Smooth muscle cell (in vitro differentiated cells): Measurements from ENCODE around the gene ARL16. TPM values are rescaled to one million over a fixed set of nuclear protein-coding genes. Genes with fewer than 3 reads are reported as not detected.

Experiments
- DNase-seq: peaks from one replicate; lab custom pipeline; 2025; ENCODE audit not compliant: unreplicated experiment; lab: John Stamatoyannopoulos, UW
- H2AFZ ChIP-seq: fragments of 200-600 bp; sonication (generic); 2 replicates; pipeline ENCODE4 v1.6.0; 2016; ENCODE audit warnings: antibody characterized with exemption, low read depth, mild to moderate bottlenecking
- H3F3A ChIP-seq: fragments of 200-600 bp; sonication (generic); 2 replicates; pipeline ENCODE4 v1.6.0; 2017; ENCODE audit warnings: antibody characterized with exemption, low read depth
- H3K27ac ChIP-seq: fragments of 200-600 bp; sonication (generic); 2 replicates; pipeline ENCODE4 v1.5.1; 2016; ENCODE audit warnings: low read depth, mild to moderate bottlenecking
- H3K27me3 ChIP-seq: fragments of 200-600 bp; sonication (generic); 2 replicates; pipeline ENCODE4 v1.6.1; 2016; ENCODE audit warnings: low read depth, mild to moderate bottlenecking
- H3K36me3 ChIP-seq: fragments of 200-600 bp; sonication (generic); 2 replicates; pipeline ENCODE4 v1.5.1; 2016; ENCODE audit warnings: low read depth
- H3K4me1 ChIP-seq: fragments of 200-600 bp; sonication (generic); 2 replicates; pipeline ENCODE4 v1.5.1; 2016; ENCODE audit warnings: low read depth
- H3K4me2 ChIP-seq: fragments of 200-600 bp; sonication (generic); 2 replicates; pipeline ENCODE4 v1.6.0; 2016; ENCODE audit warnings: mild to moderate bottlenecking
- H3K4me3 ChIP-seq: fragments of 200-600 bp; sonication (generic); 2 replicates; pipeline ENCODE4 v1.5.1; 2016; ENCODE audit warnings: mild to moderate bottlenecking
- H3K79me2 ChIP-seq: fragments of 200-600 bp; sonication (generic); 2 replicates; pipeline ENCODE4 v1.6.0; 2016; ENCODE audit warnings: low read depth, mild to moderate bottlenecking
- H3K9ac ChIP-seq: fragments of 200-600 bp; sonication (generic); 2 replicates; pipeline ENCODE4 v1.6.0; 2016; ENCODE audit warnings: low read depth
- H3K9me3 ChIP-seq: fragments of 200-600 bp; sonication (generic); replicated peaks from 2 replicates; pipeline ENCODE4 v1.5.1; 2016; ENCODE audit warnings: low read depth
- H4K20me1 ChIP-seq: fragments of 200-600 bp; sonication (generic); 2 replicates; pipeline ENCODE4 v1.6.0; 2016; ENCODE audit warnings: low read depth
- CTCF ChIP-seq: fragments of 200-600 bp; sonication (generic); IDR thresholded peaks from 2 replicates; pipeline ENCODE4 v1.5.1; 2017; ENCODE audit warnings: borderline replicate concordance, mild to moderate bottlenecking, antibody characterized with exemption; ENCODE audit not compliant: insufficient read depth, poor library complexity, severe bottlenecking
- WGBS: methylation state at CpG from one replicate; pipeline ENCODE4 v1.1.7; 2016; ENCODE audit warnings: low lambda C conversion rate; 5-methylcytosine and 5-hydroxymethylcytosine counted together
- polyA plus RNA-seq: library from polyadenylated mRNA; unstranded; fragments of >200 nt; fragmentation: Nextera tagmentation; extraction: Ambion mirVana; gene quantifications from 2 replicates; pipeline ENCODE4 v1.2.1, GENCODE V29; 2016
- total RNA-seq: library from RNA; depleted of rRNA; stranded (reverse); fragments of >200 nt; gene quantifications from 2 replicates; pipeline ENCODE4 v1.2.3, GENCODE V29; 2014

ARL16 gene
- total and polyA plus RNA-seq, 2 experiments from 2014 or later = 22.3 to 62.1 TPM

DNA sequence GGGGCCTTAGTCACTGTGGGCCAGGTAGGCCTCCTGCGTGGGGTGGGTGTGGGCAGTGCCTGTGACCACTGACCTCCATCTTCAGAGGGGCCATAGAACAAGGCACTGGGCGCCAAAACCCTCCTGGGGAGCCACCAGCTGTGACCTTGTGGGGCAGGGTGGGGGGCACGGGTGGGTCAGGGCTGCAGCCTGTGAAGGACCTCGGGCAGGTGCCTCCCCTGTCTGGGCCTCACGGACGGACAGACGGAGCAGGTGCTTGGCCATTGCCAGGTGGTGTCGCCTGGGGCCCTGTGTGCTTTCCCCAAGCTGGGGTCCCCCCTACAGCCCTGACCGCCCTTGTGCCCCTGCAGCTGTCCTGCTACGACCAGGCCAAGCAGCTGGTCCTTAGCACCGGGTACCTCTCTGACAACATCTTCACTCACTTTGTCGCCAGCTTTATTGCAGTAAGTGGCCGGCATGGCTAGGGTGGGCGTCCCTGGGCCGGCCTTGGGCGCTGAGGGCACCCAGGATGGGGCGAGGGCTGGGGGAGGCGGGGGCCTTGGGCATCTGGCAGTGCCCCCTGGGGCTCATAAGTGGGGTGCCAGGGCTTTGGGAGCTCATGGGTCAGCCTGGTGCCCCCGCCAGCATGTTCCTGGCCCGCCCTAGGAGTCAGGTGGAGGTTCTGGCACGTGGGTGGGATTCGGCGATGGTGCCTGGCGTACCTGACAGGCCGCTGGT lies 33.6 kb upstream of the ARL16 start:
- no peak for TF ChIP-seq CTCF
- Histone ChIP-seq H3K9me3 (no peaks in the 10 kb centered on the region), H3K36me3 (no peaks in the 10 kb centered on the region), H4K20me1 (no peaks in the 10 kb centered on the region), H3K4me2 (no peak overlapping the region), H3K79me2 (no peaks in the 10 kb centered on the region), H3K4me1 (peaks cover 6% of the 10 kb centered on the region), H3K27ac (no peak overlapping the region), H2AFZ (no peak overlapping the region), H3K9ac (no peak overlapping the region), H3K27me3 (no peaks in the 10 kb centered on the region), H3K4me3 (no peak overlapping the region), H3F3A (no peaks in the 10 kb centered on the region)
- WGBS = 97% methylated on average over 25 of the region's 25 CpGs
- no peak for DNase-seq

DNA sequence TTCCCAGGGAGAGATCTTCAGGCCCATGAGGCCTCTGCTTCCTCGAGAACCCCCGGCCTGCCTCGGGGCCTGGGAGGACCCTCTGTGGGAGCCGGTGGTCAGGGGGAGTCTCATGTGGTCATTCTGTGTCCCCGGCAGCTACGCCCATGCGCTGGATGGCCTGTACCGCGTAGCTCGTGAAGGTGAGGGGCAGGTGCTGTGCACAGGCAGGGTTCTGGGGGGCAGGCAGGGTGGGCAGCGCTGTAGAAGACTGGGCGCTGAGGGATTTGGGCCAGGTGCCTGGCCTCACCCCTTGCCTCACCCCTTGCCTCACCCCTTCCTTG lies 33.0 kb upstream of the ARL16 start:
- H3K4me3 ChIP-seq = no peak overlapping the region
- peaks cover 9% of the 10 kb centered on the region for H3K4me1 ChIP-seq
- WGBS = 96% methylated on average over 4 of the region's 12 CpGs
- H3K27me3 ChIP-seq = no peaks in the 10 kb centered on the region
- H3K36me3 ChIP-seq = no peaks in the 10 kb centered on the region
- H3F3A ChIP-seq = no peaks in the 10 kb centered on the region
- H3K79me2 ChIP-seq = no peaks in the 10 kb centered on the region
- no peak overlapping the region for H3K9ac ChIP-seq
- no peaks in the 10 kb centered on the region for H3K9me3 ChIP-seq
- H3K27ac ChIP-seq = no peak overlapping the region
- TF ChIP-seq CTCF = no peak
- no peak for DNase-seq
- no peak overlapping the region for H2AFZ ChIP-seq
- H4K20me1 ChIP-seq = no peaks in the 10 kb centered on the region
- H3K4me2 ChIP-seq = no peak overlapping the region

DNA sequence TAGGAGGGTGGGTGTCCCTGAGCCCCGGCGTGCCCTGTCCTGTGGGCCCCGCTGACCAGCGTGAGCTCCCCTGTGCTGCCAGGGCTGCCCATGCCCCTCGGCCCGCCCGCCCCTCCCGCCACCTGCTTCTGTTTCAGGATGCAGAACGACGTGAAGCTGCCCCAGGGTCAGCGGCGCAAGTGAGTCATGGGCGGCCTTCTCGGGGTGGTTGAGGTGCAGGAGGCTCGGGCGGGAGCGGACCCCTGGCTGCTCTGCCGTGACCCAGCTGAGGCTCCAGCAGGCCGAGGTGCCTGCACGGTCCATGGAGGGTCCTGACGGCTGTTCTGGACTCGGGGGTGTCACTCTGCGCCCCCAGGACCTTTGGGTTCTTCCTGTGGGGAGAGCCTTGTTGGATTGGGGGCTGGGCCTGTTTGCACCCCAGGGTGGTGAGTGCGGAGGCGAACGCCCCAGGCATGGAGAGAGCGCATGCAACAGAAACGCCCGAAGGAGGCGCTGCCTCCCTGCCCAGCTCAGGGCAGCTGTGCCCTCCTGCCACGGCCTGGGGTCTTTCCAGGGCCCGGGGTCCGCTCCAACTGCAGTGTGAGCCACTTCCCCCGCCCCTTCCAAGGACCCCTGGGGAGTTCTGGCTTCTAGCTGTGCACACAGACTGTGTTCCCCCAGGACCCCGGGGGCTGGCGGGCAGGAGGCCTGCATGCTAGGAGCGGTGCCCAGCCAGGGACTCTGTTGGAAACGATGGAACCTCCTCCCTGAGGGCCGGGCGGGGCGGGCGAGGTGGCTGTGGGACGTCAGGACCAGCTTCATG lies 32.5 kb upstream of the ARL16 start:
- no peaks in the 10 kb centered on the region for H3K9me3 ChIP-seq
- no peak for DNase-seq
- H2AFZ ChIP-seq = no peak overlapping the region
- no peak for TF ChIP-seq CTCF
- no peaks in the 10 kb centered on the region for H4K20me1 ChIP-seq
- no peaks in the 10 kb centered on the region for H3K27me3 ChIP-seq
- no peak overlapping the region for H3K4me3 ChIP-seq
- H3K36me3 ChIP-seq = no peaks in the 10 kb centered on the region
- peaks cover 15% of the 10 kb centered on the region for H3K4me1 ChIP-seq
- no peaks in the 10 kb centered on the region for H3K79me2 ChIP-seq
- no peak overlapping the region for H3K9ac ChIP-seq
- no peak overlapping the region for H3K27ac ChIP-seq
- WGBS = 97% methylated on average over 36 of the region's 43 CpGs
- H3K4me2 ChIP-seq = no peak overlapping the region
- peaks cover 3% of the 10 kb centered on the region for H3F3A ChIP-seq
